ENCODE measurements around the gene RPL23.

GRCh38 chr17:38896346-38896954 lies 42.9 kb upstream of the RPL23 start:
- TF ChIP-seq CTCF (conservative IDR thresholded peaks at IDR 0.05) (no peak), ZFX (IDR thresholded peaks at IDR 0.05) (no peak)

Measured in C4-2B (cell line).